Sigmoid colon (tissue), 4 donors: ENCODE measurements around the gene C1RL.

ENCODE experiments used
- CTCF ChIP-seq, 4 experiments: fragments of 450-650 bp in 3 of 4; fragments of 200-600 bp in 1 of 4; IDR thresholded peaks; one replicate each; pipeline ENCODE4 v1.5.1; 2016 to 2019; ENCODE audit warnings: antibody characterized with exemption in 4 of 4, mild to moderate bottlenecking in 3 of 4, moderate library complexity in 2 of 4
- EP300 ChIP-seq, 4 donors: sonication (generic); formaldehyde crosslinking; IDR thresholded peaks; one replicate each; pipeline ENCODE4 v1.6.1; 2017; ENCODE audit warnings: antibody characterized with exemption in 4 of 4
- POLR2A ChIP-seq, 2 donors: fragments of 450-650 bp; IDR thresholded peaks; one replicate each; pipeline ENCODE4 v1.6.1; 2016; ENCODE audit warnings: antibody characterized with exemption in 2 of 2, mild to moderate bottlenecking in 2 of 2, moderate library complexity in 2 of 2
- POLR2AphosphoS5 ChIP-seq, 4 donors: sonication (generic); formaldehyde crosslinking; IDR thresholded peaks; one replicate each; pipeline ENCODE4 v1.6.1; 2017; ENCODE audit warnings: antibody characterized with exemption in 4 of 4

GRCh38 chr12:7061138-7061537, 47.9 kb downstream of the C1RL start:
- peak in 1 of 4 experiments; percentile 10 for TF ChIP-seq CTCF (IDR thresholded peaks at IDR 0.05)
- TF ChIP-seq POLR2A (IDR thresholded peaks at IDR 0.05) = no peak
- no peak for TF ChIP-seq POLR2AphosphoS5 (IDR thresholded peaks at IDR 0.05)
- TF ChIP-seq EP300 (IDR thresholded peaks at IDR 0.05) = no peak
